A549 (cell line): ENCODE measurements around the gene SLC16A10.

Experiments used
- MYC ChIP-seq: IDR thresholded peaks from 2 replicates; pipeline ENCODE4 v1.6.1; 2012; ENCODE audit warnings: mild to moderate bottlenecking, inconsistent platforms, low read length, improper control_type of control experiment, borderline replicate concordance
- NFE2L2 ChIP-seq: fragments of 150-350 bp; conservative IDR thresholded peaks from 2 replicates; pipeline ENCODE4 v1.6.1; 2014; ENCODE audit warnings: low read length
- PHF8 ChIP-seq: fragments of 200-600 bp; sonication (generic); IDR thresholded peaks from 2 replicates; pipeline ENCODE4 v1.6.1; 2016; ENCODE audit warnings: low read depth, mild to moderate bottlenecking, antibody characterized with exemption, moderate library complexity, borderline replicate concordance
- RAD21 ChIP-seq, 2 experiments: fragments of >200 bp in 1 of 2; sonication (Bioruptor Twin) in 1 of 2; formaldehyde crosslinking in 1 of 2; IDR thresholded peaks in 1 of 2; conservative IDR thresholded peaks in 1 of 2; 2 replicates in 1 of 2; 3 replicates in 1 of 2; pipeline ENCODE4 v1.6.1; 2012 to 2018; ENCODE audit warnings: inconsistent platforms in 1 of 2
- ZC3H11A ChIP-seq: fragments of 450-650 bp; IDR thresholded peaks from 2 replicates; pipeline ENCODE4 v1.6.1; 2014; ENCODE audit warnings: antibody characterized with exemption, mild to moderate bottlenecking
- ZSCAN20 ChIP-seq: fragments of 250-450 bp; sonication (Bioruptor Pico); IDR thresholded peaks from 2 replicates; pipeline ENCODE4 v1.8.0; 2022; ENCODE audit warnings: mild to moderate bottlenecking, moderate library complexity
- TF ChIP-seq, protein P1 (sequence below): fragments of >200 bp; sonication (Bioruptor Twin); formaldehyde crosslinking; IDR thresholded peaks from 3 replicates; pipeline ENCODE4 v1.5.1; 2016

DNA sequence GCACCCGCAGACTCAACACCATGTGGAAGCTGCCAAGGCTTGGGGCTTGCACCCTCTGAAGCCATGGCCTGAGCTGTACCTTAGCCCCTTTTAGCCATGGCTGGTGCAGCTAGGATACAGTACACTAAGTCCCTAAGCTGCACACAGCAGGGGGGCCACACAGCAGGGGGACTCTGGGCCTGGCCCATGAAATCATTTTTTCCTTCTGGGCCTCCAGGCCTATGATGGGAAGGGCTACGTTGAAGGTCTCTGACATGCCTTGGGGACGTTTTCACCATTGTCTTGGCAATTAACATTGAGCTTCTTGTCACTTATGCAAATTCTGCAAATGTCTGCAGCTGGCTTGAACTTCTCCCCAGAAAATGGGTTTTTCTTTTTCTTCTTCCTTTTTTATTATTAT is 103.3 kb downstream of the SLC16A10 start:
- TF ChIP-seq PHF8, result no peak
- TF ChIP-seq, protein P1, sequence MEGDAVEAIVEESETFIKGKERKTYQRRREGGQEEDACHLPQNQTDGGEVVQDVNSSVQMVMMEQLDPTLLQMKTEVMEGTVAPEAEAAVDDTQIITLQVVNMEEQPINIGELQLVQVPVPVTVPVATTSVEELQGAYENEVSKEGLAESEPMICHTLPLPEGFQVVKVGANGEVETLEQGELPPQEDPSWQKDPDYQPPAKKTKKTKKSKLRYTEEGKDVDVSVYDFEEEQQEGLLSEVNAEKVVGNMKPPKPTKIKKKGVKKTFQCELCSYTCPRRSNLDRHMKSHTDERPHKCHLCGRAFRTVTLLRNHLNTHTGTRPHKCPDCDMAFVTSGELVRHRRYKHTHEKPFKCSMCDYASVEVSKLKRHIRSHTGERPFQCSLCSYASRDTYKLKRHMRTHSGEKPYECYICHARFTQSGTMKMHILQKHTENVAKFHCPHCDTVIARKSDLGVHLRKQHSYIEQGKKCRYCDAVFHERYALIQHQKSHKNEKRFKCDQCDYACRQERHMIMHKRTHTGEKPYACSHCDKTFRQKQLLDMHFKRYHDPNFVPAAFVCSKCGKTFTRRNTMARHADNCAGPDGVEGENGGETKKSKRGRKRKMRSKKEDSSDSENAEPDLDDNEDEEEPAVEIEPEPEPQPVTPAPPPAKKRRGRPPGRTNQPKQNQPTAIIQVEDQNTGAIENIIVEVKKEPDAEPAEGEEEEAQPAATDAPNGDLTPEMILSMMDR, result no peak
- TF ChIP-seq ZSCAN20, result no peak
- TF ChIP-seq RAD21 (conservative IDR thresholded peaks at IDR 0.05 in 1 of 2, IDR thresholded peaks at IDR 0.05 in 1 of 2), result no peak
- no peak for TF ChIP-seq NFE2L2
- no peak for TF ChIP-seq ZC3H11A
- TF ChIP-seq MYC, result no peak
